ENCODE measurements around the gene PACSIN2. TPM values are rescaled to one million over a fixed set of nuclear protein-coding genes. Genes with fewer than 3 reads are reported as not detected.
A peak's percentile ranks its signal among the peaks of the same experiment; 100 is the strongest.

Gene PACSIN2
- 93.7 TPM for total RNA-seq (ENCODE audit: unreplicated experiment)
- long read RNA-seq, transcript PACSIN2-201 (11 exons, 3,249 nt), result major isoform, 23 of 29 reads
- long read RNA-seq, partial matches to known transcripts, result 2 of 29 reads
- long read RNA-seq, other reads (novel, unspliced or antisense), result 4 of 29 reads

DNA sequence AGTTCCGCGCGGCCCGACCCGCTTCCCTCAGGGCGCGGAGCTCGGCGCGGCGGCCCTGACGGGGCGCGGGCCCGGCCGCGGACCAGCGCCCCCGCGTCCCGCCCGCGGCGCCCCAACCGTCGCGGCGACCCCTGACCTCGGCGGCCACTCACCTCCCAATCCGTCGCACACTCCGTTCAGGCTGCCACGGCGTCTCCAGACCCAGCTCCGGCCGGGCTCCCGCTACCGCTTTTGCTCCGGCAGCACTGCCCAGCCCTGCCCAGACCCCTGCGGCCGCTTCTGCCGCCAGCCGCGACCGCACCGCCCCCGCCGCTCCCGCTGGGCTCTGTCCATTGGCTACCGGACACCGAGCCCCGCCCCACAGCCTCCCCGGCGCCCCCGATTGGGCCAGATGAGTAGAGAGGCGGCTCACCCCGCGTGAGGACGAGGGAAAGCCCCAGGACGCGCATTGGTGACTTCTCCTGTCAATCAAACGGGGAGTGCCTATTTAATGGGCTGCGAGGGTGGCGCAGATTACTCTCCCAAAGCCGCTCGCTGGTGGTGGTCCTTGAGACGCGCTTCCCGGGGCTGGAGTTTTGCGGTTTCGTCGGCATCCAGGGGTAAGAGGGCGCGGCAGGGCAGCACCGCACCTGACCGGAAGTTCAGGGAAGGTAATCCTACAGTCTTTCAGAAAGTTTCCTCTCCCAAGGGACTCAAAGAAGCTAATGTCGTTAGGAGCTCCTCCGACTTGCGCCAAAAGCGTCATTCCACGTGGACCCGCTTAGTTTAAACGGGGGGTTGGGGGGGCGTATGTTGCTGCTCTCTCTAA, at the start of gene PACSIN2:
Gene PACSIN2 (minus strand): TSS at position 281 of the 808 bp plus-strand sequence. CDS start 103,069 bp downstream, outside the sequence.
- H3K4me3 Mint-ChIP-seq (ENCODE audit: unreplicated experiment), result peak within 1 kb of the TSS; percentile 97
- no peak for TF ChIP-seq CTCF (IDR thresholded peaks at IDR 0.05; ENCODE audit: unreplicated experiment)
- peaks cover 9% of the 10 kb centered on the region for H3K27me3 Mint-ChIP-seq (ENCODE audit: unreplicated experiment)
- H3K4me1 Mint-ChIP-seq (ENCODE audit: unreplicated experiment), result peaks cover 28% of the 10 kb centered on the region
- H3K9me3 Mint-ChIP-seq (ENCODE audit: unreplicated experiment), result no peaks in the 10 kb centered on the region
- H3K27ac Mint-ChIP-seq (ENCODE audit: unreplicated experiment), result peak within 1 kb of the TSS; percentile 94
- peaks cover 3% of the 10 kb centered on the region for H3K36me3 Mint-ChIP-seq (ENCODE audit: low read depth, unreplicated experiment)
- peak; percentile 100 for DNase-seq (ENCODE audit: low spot score)

GRCh38 chr22:43060183-43060582, 45.2 kb upstream of the PACSIN2 start:
- H3K27me3 Mint-ChIP-seq (ENCODE audit: unreplicated experiment), result peaks cover 1% of the 10 kb centered on the region
- TF ChIP-seq CTCF (IDR thresholded peaks at IDR 0.05; ENCODE audit: unreplicated experiment), result peak; percentile 86

DNA sequence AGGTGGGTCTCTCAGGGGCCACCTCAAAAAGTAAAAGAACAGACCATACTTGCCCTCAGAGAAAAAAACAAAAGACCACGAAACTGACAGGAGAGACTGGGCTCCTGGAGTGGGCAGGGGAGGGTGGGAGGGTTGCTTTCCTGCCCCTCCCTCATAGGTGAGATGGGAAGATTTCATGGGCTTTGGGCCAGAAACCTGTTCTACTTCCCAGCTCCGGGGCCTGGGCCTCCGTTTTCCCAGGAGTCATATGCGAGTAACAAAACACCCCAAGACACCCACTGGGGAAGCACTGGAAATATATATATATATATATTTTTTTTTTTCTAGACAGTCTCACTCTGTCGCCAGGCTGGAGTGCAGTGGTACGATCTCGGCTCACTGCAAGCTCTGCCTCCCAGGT, 42.7 kb upstream of the PACSIN2 start:
- Mint-ChIP-seq H3K4me3 (ENCODE audit: unreplicated experiment) (no peak overlapping the region), H3K36me3 (ENCODE audit: low read depth, unreplicated experiment) (no peaks in the 10 kb centered on the region), H3K4me1 (ENCODE audit: unreplicated experiment) (no peaks in the 10 kb centered on the region), H3K9me3 (ENCODE audit: unreplicated experiment) (no peaks in the 10 kb centered on the region), H3K27ac (ENCODE audit: unreplicated experiment) (no peak overlapping the region), H3K27me3 (ENCODE audit: unreplicated experiment) (peaks cover 5% of the 10 kb centered on the region)
- no peak for TF ChIP-seq CTCF (IDR thresholded peaks at IDR 0.05; ENCODE audit: unreplicated experiment)
- DNase-seq (ENCODE audit: low spot score), result no peak

More at GRCh38 chr22:43060183-43060582, 45.2 kb upstream of the PACSIN2 start:
- Mint-ChIP-seq H3K4me3 (ENCODE audit: unreplicated experiment) (no peak overlapping the region), H3K9me3 (ENCODE audit: unreplicated experiment) (no peaks in the 10 kb centered on the region), H3K36me3 (ENCODE audit: low read depth, unreplicated experiment) (peaks cover 7% of the 10 kb centered on the region), H3K27ac (ENCODE audit: unreplicated experiment) (no peak overlapping the region), H3K4me1 (ENCODE audit: unreplicated experiment) (no peaks in the 10 kb centered on the region)
- peak; percentile 82 for DNase-seq (ENCODE audit: low spot score)

DNA sequence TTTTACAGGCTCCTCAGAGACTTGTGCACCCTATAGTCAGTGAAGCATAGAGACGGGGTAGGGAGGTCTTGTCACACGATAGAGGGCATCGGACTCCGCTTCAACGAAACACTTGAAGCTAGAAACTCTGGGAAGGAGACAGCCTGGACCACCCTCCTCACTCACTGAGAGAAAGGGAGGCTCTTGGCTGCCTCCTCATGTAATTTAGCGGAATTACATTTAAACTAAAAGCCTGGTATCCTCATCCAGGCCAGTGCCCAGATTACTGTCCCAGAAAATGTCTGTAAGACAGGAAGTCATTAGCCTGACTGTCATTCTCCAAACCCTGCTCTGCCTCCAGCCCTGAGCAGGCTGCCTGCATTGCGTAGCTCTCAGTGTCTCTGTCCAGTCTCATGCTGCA, 38.2 kb upstream of the PACSIN2 start:
- peaks cover 3% of the 10 kb centered on the region for H3K27me3 Mint-ChIP-seq (ENCODE audit: unreplicated experiment)
- no peak overlapping the region for H3K27ac Mint-ChIP-seq (ENCODE audit: unreplicated experiment)
- DNase-seq (ENCODE audit: low spot score), result no peak
- H3K9me3 Mint-ChIP-seq (ENCODE audit: unreplicated experiment), result no peaks in the 10 kb centered on the region
- H3K4me3 Mint-ChIP-seq (ENCODE audit: unreplicated experiment), result no peak overlapping the region
- peak; percentile 56 for TF ChIP-seq CTCF (IDR thresholded peaks at IDR 0.05; ENCODE audit: unreplicated experiment)
- H3K36me3 Mint-ChIP-seq (ENCODE audit: low read depth, unreplicated experiment), result no peaks in the 10 kb centered on the region
- H3K4me1 Mint-ChIP-seq (ENCODE audit: unreplicated experiment), result no peaks in the 10 kb centered on the region

GRCh38 chr22:43050995-43051394, 36.0 kb upstream of the PACSIN2 start:
- Mint-ChIP-seq H3K9me3 (ENCODE audit: unreplicated experiment) (no peaks in the 10 kb centered on the region), H3K4me1 (ENCODE audit: unreplicated experiment) (no peaks in the 10 kb centered on the region), H3K36me3 (ENCODE audit: low read depth, unreplicated experiment) (no peaks in the 10 kb centered on the region), H3K27ac (ENCODE audit: unreplicated experiment) (no peak overlapping the region), H3K27me3 (ENCODE audit: unreplicated experiment) (peaks cover 3% of the 10 kb centered on the region), H3K4me3 (ENCODE audit: unreplicated experiment) (no peak overlapping the region)
- no peak for TF ChIP-seq CTCF (IDR thresholded peaks at IDR 0.05; ENCODE audit: unreplicated experiment)
- no peak for DNase-seq (ENCODE audit: low spot score)

Data from endothelial cell (in vitro differentiated cells).